C4-2B (cell line): ENCODE data around the gene TNRC6A.

Experiments
- CTCF ChIP-seq: fragments of 450-650 bp; conservative IDR thresholded peaks from 2 replicates; pipeline ENCODE4 v1.5.1; 2017; ENCODE audit warnings: mild to moderate bottlenecking
- ZFX ChIP-seq: fragments of 450-650 bp; IDR thresholded peaks from 2 replicates; pipeline ENCODE4 v1.6.1; 2017

GRCh38 chr16:24741862-24742261 is 12.4 kb downstream of the TNRC6A start:
- no peak for TF ChIP-seq CTCF
- TF ChIP-seq ZFX = no peak
